Activated T-helper 1 cell treated with anti-CD3 and anti-CD28 coated beads, Interleukin-12 subunit alpha, Interleukin-12 subunit beta, Interleukin-2, Interleukin-4 antibody, amounts not matched to agents 30 ng/mL and 10 ng/mL and 1 ng/mL, durations not matched to agents 14 hours and 24 hours and 36 hours (primary cell): ENCODE results near the gene C1QBP. TPM values are rescaled to one million over a fixed set of nuclear protein-coding genes. Genes with fewer than 3 reads are reported as not detected.

Experiments
- DNase-seq: peaks from one replicate; pipeline ENCODE4 v3.0.0; 2021; ENCODE audit warnings: low spot score
- H3K27ac Mint-ChIP-seq: one replicate; pipeline ENCODE4 v1.8.0; 2021; ENCODE audit warnings: mild to moderate bottlenecking, mixed read lengths
- H3K27me3 Mint-ChIP-seq: one replicate; pipeline ENCODE4 v1.8.0; 2022; ENCODE audit warnings: mild to moderate bottlenecking, moderate library complexity, mixed read lengths; ENCODE audit not compliant: insufficient read depth
- H3K36me3 Mint-ChIP-seq: one replicate; pipeline ENCODE4 v1.8.0; 2021; ENCODE audit warnings: low read depth, mixed read lengths
- H3K4me1 Mint-ChIP-seq: one replicate; pipeline ENCODE4 v1.8.0; 2021; ENCODE audit warnings: low read depth, mixed read lengths
- H3K4me3 Mint-ChIP-seq: one replicate; pipeline ENCODE4 v1.8.0; 2021; ENCODE audit warnings: mild to moderate bottlenecking, moderate library complexity, mixed read lengths
- H3K9me3 Mint-ChIP-seq: one replicate; pipeline ENCODE4 v1.8.0; 2021; ENCODE audit warnings: mixed read lengths
- intact Hi-C: fragments of 100-400 bp; cut with micrococcal nuclease; formaldehyde crosslinking; loops from one replicate; pipeline ENCODE4 v1.15.1; 2024
- total RNA-seq: library from RNA; stranded (reverse); gene quantifications from 2 replicates; pipeline ENCODE4 v1.2.3, GENCODE V29; 2022

Gene C1QBP
- total RNA-seq, 1 donor from 2014 or later: 410 TPM

DNA sequence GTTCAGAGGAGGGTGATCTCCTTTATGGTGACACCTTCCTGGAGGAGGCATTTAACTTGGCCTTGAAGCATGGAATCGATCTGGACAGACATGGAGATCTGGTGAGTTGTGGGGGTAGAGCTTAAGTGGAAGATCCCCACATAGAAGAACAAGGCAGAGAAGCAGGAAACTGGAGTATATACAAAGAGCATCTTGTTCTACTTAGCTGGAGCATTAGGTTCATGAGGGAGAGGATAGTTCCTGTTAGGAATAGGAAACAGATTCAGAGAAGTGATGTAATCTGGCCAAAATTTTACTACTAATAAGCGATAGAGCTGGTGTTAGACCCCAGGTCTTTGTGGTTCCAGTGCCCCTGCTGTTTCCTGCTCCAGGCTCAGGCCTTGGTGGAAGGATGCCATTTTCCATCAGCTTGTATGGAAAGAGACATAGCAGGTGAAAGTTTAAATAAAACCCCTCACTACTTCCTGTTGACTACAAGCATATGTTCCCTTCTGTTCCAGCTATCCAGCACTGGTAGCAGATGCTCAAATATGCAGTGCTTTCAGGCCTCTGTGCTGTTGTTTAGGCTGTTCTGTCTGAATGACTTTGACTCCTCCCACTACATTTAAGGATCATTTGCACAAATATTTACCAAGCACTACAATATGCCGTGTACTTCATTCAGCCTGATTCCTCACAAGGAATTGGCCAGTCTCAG is 9.6 kb downstream of the C1QBP start:
- no peak overlapping the region for H3K4me3 Mint-ChIP-seq
- no peaks in the 10 kb centered on the region for H3K9me3 Mint-ChIP-seq
- no peak overlapping the region for H3K27ac Mint-ChIP-seq
- H3K4me1 Mint-ChIP-seq: peaks cover 19% of the 10 kb centered on the region
- no peaks in the 10 kb centered on the region for H3K27me3 Mint-ChIP-seq
- H3K36me3 Mint-ChIP-seq: peaks cover 61% of the 10 kb centered on the region
- no peak for DNase-seq
- intact Hi-C loops: no loop called here

DNA sequence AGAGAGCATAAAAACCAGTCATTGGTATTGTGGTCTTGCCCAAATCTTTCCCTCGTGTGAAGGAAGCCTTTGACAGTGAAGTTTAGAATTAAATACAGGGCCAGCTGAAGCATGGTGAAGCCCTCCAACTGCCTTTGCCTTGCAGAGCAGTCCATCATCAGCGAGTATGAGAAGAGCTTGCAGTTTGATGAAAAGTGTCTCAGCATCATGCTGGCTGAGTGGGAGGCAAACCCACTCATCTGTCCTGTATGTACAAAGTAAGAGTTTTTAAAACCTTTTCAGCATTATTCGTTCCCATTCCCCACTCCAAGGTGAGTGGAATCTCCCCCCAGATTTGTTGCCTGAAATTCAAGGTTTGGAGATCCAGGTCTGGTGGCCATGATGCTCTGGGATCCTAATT is 13.1 kb downstream of the C1QBP start:
- Mint-ChIP-seq H3K4me1 (peaks cover 26% of the 10 kb centered on the region), H3K27ac (no peak overlapping the region), H3K36me3 (peaks cover 46% of the 10 kb centered on the region), H3K9me3 (no peaks in the 10 kb centered on the region), H3K4me3 (no peak overlapping the region), H3K27me3 (no peaks in the 10 kb centered on the region)
- no peak for DNase-seq
- intact Hi-C loops: no loop called here

- intact Hi-C loops: no loop called here
- no peaks in the 10 kb centered on the region for H3K9me3 Mint-ChIP-seq
- no peaks in the 10 kb centered on the region for H3K27me3 Mint-ChIP-seq
- H3K4me3 Mint-ChIP-seq: no peak overlapping the region
- peaks cover 43% of the 10 kb centered on the region for H3K36me3 Mint-ChIP-seq
- no peak overlapping the region for H3K27ac Mint-ChIP-seq
- H3K4me1 Mint-ChIP-seq: peaks cover 28% of the 10 kb centered on the region
- DNase-seq: no peak
Observed at GRCh38 chr17:5424909-5425308, 14.0 kb downstream of the C1QBP start.

- Mint-ChIP-seq H3K27ac (no peak overlapping the region), H3K4me1 (peaks cover 28% of the 10 kb centered on the region), H3K27me3 (no peaks in the 10 kb centered on the region), H3K36me3 (peaks cover 37% of the 10 kb centered on the region), H3K4me3 (peak overlapping the region; percentile 19), H3K9me3 (no peaks in the 10 kb centered on the region)
- DNase-seq: no peak
- intact Hi-C loops: no loop called here
Observed at GRCh38 chr17:5422505-5422904, 16.4 kb downstream of the C1QBP start.

DNA sequence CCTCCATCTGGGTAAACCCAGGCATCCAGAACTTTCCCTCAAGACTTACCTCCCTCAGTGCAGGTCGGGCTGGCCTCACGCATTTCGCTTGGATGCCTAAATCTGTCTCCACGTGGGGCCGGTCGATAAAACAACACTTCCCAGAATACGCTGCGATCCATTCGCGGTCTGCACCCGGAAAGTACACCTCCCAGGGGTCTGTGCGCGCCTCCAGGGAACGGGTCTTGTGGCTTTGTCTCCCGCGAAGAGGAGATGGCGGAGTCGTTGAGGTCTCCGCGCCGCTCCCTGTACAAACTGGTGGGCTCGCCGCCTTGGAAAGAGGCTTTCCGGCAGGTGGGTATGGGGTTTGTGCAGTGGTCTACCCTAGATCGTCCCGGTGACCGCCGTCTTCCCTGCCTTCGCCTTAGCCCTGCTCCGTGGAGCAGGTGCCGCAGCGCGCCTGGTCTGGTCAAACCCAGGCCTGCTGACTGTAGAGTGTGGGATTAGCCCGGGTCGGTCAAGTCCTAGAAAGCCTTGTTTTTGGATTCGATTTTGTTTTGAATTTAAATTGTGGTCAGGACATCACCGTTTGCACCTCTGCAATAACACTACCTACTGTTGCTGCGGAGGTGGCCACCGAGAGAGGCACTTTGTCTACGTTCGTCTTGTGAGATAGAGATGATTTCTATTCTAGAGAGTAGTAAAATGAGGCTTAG is 18.8 kb downstream of the C1QBP start, which contains the start of gene RPAIN:
TSS of gene RPAIN (plus strand) at position 224 of the 695 bp plus-strand sequence. CDS start at position 253, 29 bp downstream.
- intact Hi-C loops: loop anchor here (1.0 to 10.0 kb wide), 7 partner anchors 19 to 473 kb away; partner anchors contain the start of genes C1QBP, DERL2, MIS12 and PFN1
- Mint-ChIP-seq H3K27me3 (no peaks in the 10 kb centered on the region), H3K27ac (peak within 1 kb of the TSS; percentile 99), H3K9me3 (no peaks in the 10 kb centered on the region), H3K36me3 (peaks cover 32% of the 10 kb centered on the region), H3K4me3 (peak within 1 kb of the TSS; percentile 100), H3K4me1 (peaks cover 32% of the 10 kb centered on the region)
- peak; percentile 82 for DNase-seq

- DNase-seq: peak; percentile 95
- intact Hi-C loops: loop anchor here (1.0 to 10.0 kb wide), 7 partner anchors 20 to 472 kb away; partner anchors contain the start of genes C1QBP, DERL2, MIS12 and PFN1
- H3K27ac Mint-ChIP-seq: peak within 1 kb of the TSS; percentile 99
- H3K36me3 Mint-ChIP-seq: peaks cover 29% of the 10 kb centered on the region
- peak within 1 kb of the TSS; percentile 100 for H3K4me3 Mint-ChIP-seq
- no peaks in the 10 kb centered on the region for H3K9me3 Mint-ChIP-seq
- H3K4me1 Mint-ChIP-seq: peaks cover 32% of the 10 kb centered on the region
- no peaks in the 10 kb centered on the region for H3K27me3 Mint-ChIP-seq
Observed at GRCh38 chr17:5419356-5419958, 19.5 kb downstream of the C1QBP start, which contains the start of gene NUP88. Gene NUP88, minus strand, starts transcription at chr17:5419662. Its CDS starts 12 bp downstream, at chr17:5419650.

GRCh38 chr17:5418858-5419355 is 20.0 kb downstream of the C1QBP start:
- H3K27ac Mint-ChIP-seq: peak overlapping the region; percentile 99
- peak; percentile 61 for DNase-seq
- no peaks in the 10 kb centered on the region for H3K27me3 Mint-ChIP-seq
- intact Hi-C loops: loop anchor here (1.0 to 10.0 kb wide), 7 partner anchors 20 to 472 kb away; partner anchors contain the start of genes C1QBP, DERL2, MIS12 and PFN1
- peaks cover 34% of the 10 kb centered on the region for H3K4me1 Mint-ChIP-seq
- peak overlapping the region; percentile 100 for H3K4me3 Mint-ChIP-seq
- H3K36me3 Mint-ChIP-seq: peaks cover 30% of the 10 kb centered on the region
- no peaks in the 10 kb centered on the region for H3K9me3 Mint-ChIP-seq

GRCh38 chr17:5416901-5417300 is 22.1 kb downstream of the C1QBP start:
- intact Hi-C loops: loop anchor here (5.0 to 10.0 kb wide), 2 partner anchors 222 to 470 kb away; partner anchors contain the start of genes PFN1 and ZNF594
- H3K27me3 Mint-ChIP-seq: no peaks in the 10 kb centered on the region
- peaks cover 46% of the 10 kb centered on the region for H3K4me1 Mint-ChIP-seq
- H3K36me3 Mint-ChIP-seq: peaks cover 39% of the 10 kb centered on the region
- no peaks in the 10 kb centered on the region for H3K9me3 Mint-ChIP-seq
- peak overlapping the region; percentile 75 for H3K4me3 Mint-ChIP-seq
- H3K27ac Mint-ChIP-seq: no peak overlapping the region
- DNase-seq: no peak

- intact Hi-C loops: loop anchor here (10.0 kb wide), 1 partner anchor 219 kb away; the partner anchor contains the start of gene ZNF594
- Mint-ChIP-seq H3K27me3 (no peaks in the 10 kb centered on the region), H3K36me3 (peaks cover 42% of the 10 kb centered on the region), H3K9me3 (no peaks in the 10 kb centered on the region), H3K4me1 (peaks cover 50% of the 10 kb centered on the region), H3K4me3 (no peak overlapping the region), H3K27ac (no peak overlapping the region)
- no peak for DNase-seq
Observed at GRCh38 chr17:5413682-5414081, 25.3 kb downstream of the C1QBP start.

- Mint-ChIP-seq H3K36me3 (peaks cover 34% of the 10 kb centered on the region), H3K4me1 (peaks cover 42% of the 10 kb centered on the region), H3K27me3 (no peaks in the 10 kb centered on the region), H3K4me3 (no peak overlapping the region), H3K9me3 (no peaks in the 10 kb centered on the region), H3K27ac (peak overlapping the region; percentile 49)
- intact Hi-C loops: loop anchor here (10.0 kb wide), 1 partner anchor 216 kb away; the partner anchor contains the start of gene ZNF594
- DNase-seq: no peak
Observed at GRCh38 chr17:5410594-5411272, 28.2 kb downstream of the C1QBP start.

- Mint-ChIP-seq H3K4me3 (no peak overlapping the region), H3K27ac (no peak overlapping the region), H3K4me1 (peaks cover 33% of the 10 kb centered on the region), H3K27me3 (no peaks in the 10 kb centered on the region), H3K9me3 (no peaks in the 10 kb centered on the region), H3K36me3 (peaks cover 37% of the 10 kb centered on the region)
- intact Hi-C loops: no loop called here
- DNase-seq: no peak
Observed at GRCh38 chr17:5408186-5408585, 30.8 kb downstream of the C1QBP start.

- peaks cover 11% of the 10 kb centered on the region for H3K4me1 Mint-ChIP-seq
Observed at GRCh38 chr17:5405400-5405799, 33.6 kb downstream of the C1QBP start.

More at GRCh38 chr17:5405400-5405799, 33.6 kb downstream of the C1QBP start:
- Mint-ChIP-seq H3K36me3 (peaks cover 29% of the 10 kb centered on the region), H3K4me3 (no peak overlapping the region), H3K27ac (no peak overlapping the region), H3K9me3 (no peaks in the 10 kb centered on the region), H3K27me3 (no peaks in the 10 kb centered on the region)
- no peak for DNase-seq
- intact Hi-C loops: no loop called here
